ENCODE measurements around the gene ABLIM1. TPM values are rescaled to one million over a fixed set of nuclear protein-coding genes. Genes with fewer than 3 reads are reported as not detected.

ABLIM1 gene
- total RNA-seq, 1 donor from 2014 or later, result 87.7 TPM

DNA sequence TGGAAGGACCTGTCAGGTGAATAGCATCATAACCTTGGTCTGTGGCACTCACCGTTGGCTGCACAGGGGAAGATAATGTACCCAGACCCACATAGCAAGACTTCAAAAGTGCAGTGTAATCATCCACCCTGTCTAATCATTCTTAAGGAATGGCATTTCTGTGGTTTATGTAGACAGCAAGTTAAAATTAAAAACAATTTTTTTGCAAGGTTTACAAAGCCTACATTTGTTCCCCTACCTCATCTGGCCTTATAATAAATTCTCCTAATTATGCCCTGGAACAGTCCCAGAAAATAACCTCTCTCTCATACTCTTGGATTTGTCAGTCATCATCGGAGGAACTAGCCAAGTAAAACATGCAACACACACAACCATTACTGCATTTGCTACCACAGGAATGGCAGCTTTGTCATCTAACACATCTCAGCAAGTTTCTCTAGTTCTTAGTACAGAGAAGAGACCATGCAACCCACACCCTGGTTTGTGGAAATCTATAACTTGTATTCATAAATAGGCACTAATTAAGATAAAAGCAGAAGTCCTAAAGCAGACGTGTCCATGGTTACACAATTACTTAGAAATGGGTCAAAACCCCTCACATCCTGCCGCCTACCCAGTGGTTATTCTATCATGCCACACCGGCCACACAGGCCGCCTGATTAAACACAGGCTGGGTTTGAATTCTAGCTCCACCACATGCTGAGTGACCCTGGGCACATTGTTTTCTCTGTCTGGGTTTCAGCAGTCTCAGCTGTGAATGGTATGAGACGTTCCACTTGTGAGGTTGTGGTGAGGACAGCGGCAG, 19.1 kb downstream of the ABLIM1 start:
- TF ChIP-seq, protein P1, sequence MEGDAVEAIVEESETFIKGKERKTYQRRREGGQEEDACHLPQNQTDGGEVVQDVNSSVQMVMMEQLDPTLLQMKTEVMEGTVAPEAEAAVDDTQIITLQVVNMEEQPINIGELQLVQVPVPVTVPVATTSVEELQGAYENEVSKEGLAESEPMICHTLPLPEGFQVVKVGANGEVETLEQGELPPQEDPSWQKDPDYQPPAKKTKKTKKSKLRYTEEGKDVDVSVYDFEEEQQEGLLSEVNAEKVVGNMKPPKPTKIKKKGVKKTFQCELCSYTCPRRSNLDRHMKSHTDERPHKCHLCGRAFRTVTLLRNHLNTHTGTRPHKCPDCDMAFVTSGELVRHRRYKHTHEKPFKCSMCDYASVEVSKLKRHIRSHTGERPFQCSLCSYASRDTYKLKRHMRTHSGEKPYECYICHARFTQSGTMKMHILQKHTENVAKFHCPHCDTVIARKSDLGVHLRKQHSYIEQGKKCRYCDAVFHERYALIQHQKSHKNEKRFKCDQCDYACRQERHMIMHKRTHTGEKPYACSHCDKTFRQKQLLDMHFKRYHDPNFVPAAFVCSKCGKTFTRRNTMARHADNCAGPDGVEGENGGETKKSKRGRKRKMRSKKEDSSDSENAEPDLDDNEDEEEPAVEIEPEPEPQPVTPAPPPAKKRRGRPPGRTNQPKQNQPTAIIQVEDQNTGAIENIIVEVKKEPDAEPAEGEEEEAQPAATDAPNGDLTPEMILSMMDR (IDR thresholded peaks at IDR 0.05), result no peak
- DNase-seq (ENCODE audit: low spot score in 2 of 2), result no peak
- no peak overlapping the region for H3K27ac ChIP-seq
- H3K9me3 ChIP-seq, result no peaks in the 10 kb centered on the region
- intact Hi-C loops (cut with DNase I), result loop anchor here (5.0 to 10.0 kb wide), 3 partner anchors 128 to 1164 kb away; partner anchors contain the start of gene TRUB1
- H3K4me3 ChIP-seq, result no peak overlapping the region
- H3K27me3 ChIP-seq, result no peaks in the 10 kb centered on the region
- peaks cover 0 to 9% of the 10 kb centered on the region in 2 donors for H3K4me1 ChIP-seq
- no peaks in the 10 kb centered on the region for H3K36me3 ChIP-seq

DNA sequence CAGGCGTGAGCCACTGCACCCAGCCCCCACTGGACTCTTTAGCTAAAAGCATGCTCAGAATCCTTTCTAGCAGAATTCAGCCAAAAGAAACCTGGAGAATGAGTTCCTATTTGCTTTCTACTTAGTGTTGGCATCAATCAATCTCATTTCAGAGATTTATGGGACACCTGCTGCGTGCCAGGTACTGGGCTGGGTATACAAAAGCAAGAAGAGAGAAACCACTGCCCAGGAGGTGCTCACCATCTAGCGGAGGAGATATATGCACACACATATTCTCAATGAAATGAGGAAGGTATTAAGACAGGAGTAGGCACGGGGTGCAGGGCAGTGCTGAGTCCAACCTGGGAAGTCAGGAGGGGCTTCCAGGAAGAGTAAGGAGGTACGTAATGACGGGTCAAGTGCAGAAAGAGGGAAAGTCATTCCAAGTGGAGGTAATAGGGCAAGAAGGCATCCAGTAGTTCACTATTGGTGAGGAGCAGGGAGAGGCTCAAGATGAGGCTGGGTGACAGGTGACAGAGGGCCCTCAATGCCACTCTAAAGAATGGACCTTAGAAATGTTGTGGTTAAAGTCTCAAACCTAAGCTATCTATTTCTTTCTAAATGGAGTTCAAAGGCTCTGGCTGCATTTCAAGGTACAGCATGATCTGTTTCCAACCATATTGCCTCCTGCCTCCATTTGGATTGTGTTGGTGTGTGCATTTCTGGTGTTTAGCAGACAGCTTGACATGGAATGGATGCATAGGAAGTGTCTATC, 22.1 kb downstream of the ABLIM1 start:
- DNase-seq (ENCODE audit: low spot score in 2 of 2), result no peak
- TF ChIP-seq, protein P1 (IDR thresholded peaks at IDR 0.05), result no peak
- Histone ChIP-seq H3K9me3 (no peaks in the 10 kb centered on the region), H3K27me3 (no peaks in the 10 kb centered on the region), H3K36me3 (no peaks in the 10 kb centered on the region), H3K4me3 (no peak overlapping the region), H3K27ac (no peak overlapping the region), H3K4me1 (peaks cover 3 to 29% of the 10 kb centered on the region in 2 donors)
- intact Hi-C loops (cut with DNase I), result loop anchor here (5.0 to 10.0 kb wide), 3 partner anchors 131 to 1161 kb away; partner anchors contain the start of gene TRUB1

DNA sequence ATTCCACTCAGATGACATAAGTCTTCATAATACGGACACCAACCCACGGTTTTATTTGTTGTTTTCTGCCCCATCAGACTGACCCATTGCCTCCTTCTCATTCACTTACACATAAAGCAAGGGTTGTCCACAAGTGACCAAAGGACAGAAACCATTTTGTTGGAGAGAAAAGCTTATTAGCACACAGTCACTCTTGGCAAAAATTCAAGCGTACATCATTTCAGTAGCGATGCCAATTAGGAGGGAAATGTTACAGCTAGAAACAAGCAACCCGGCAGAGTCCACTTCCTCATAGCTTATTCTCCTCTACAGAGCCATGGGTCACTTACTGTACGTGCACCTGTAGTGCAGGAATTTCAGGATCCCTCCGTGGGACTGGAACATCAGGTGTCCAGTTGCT, 23.0 kb downstream of the ABLIM1 start:
- DNase-seq (ENCODE audit: low spot score in 2 of 2), result no peak
- H3K9me3 ChIP-seq, result no peaks in the 10 kb centered on the region
- intact Hi-C loops (cut with DNase I), result loop anchor here (5.0 to 10.0 kb wide), 3 partner anchors 132 to 1160 kb away; partner anchors contain the start of gene TRUB1
- H3K4me1 ChIP-seq, result peaks cover 3 to 33% of the 10 kb centered on the region in 2 donors
- no peaks in the 10 kb centered on the region for H3K27me3 ChIP-seq
- H3K4me3 ChIP-seq, result peak overlapping the region in 1 of 2 donors; percentile 2
- TF ChIP-seq, protein P1 (IDR thresholded peaks at IDR 0.05), result no peak
- no peaks in the 10 kb centered on the region for H3K36me3 ChIP-seq
- peak overlapping the region; percentile 60 to 76 for H3K27ac ChIP-seq

- no peaks in the 10 kb centered on the region for H3K27me3 ChIP-seq
- H3K4me1 ChIP-seq, result peaks cover 3 to 33% of the 10 kb centered on the region in 2 donors
- H3K36me3 ChIP-seq, result no peaks in the 10 kb centered on the region
- TF ChIP-seq, protein P1 (IDR thresholded peaks at IDR 0.05), result no peak
- intact Hi-C loops (cut with DNase I), result loop anchor here (5.0 to 10.0 kb wide), 5 partner anchors 57 to 1160 kb away; partner anchors contain the start of genes FHIP2A and TRUB1
- peak; percentile 28 to 94 for DNase-seq (ENCODE audit: low spot score in 2 of 2)
- no peak overlapping the region for H3K4me3 ChIP-seq
- H3K27ac ChIP-seq, result peak overlapping the region; percentile 60 to 76
- no peaks in the 10 kb centered on the region for H3K9me3 ChIP-seq
Observed at GRCh38 chr10:114634609-114634979, 23.5 kb downstream of the ABLIM1 start.

DNA sequence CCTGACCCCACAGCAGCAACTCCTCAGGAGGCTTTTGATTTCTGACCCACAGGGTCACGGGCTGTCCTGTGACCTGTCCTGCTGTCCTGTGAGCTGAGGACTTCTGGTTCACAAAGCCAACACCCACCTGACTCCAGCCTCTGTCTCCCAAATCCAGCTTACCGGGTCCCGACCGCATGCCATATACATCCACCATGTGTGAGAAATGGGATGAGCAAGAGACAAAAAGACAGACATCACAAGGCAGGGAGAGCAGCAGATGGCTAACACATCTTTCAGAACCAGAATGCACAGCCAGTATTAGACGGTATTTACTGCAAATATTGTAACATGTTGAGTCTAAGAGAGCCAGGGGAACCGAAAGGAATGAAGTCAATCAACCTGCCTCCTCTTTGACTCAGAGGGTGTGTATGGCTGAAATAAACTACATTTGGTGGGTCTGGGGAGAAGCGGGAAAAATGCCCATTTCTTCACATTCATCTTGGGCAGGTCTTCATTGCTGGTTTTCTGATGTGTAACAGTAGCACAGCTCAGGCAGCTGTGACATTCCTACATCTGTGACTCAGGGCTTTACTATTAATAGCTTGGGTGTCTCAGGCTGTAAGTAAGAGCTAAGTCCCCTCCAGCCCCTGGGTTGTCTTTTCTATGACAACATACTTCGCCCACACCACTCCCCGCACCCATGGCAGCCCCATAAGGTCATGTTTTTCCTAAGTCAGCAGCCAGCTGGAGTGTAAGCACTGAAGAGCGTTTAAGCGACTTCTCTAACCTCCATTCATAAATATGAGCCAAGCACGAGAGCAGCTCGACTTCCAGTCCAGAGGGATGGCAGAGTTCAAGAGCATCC, 25.0 kb downstream of the ABLIM1 start:
- H3K36me3 ChIP-seq, result no peaks in the 10 kb centered on the region
- H3K27ac ChIP-seq, result peak overlapping the region; percentile 60 to 70
- TF ChIP-seq, protein P1 (IDR thresholded peaks at IDR 0.05), result no peak
- no peaks in the 10 kb centered on the region for H3K27me3 ChIP-seq
- intact Hi-C loops (cut with DNase I), result loop anchor here (2.0 to 10.0 kb wide), 7 partner anchors 50 to 1158 kb away; partner anchors contain the start of genes ATRNL1, FHIP2A and TRUB1
- H3K4me1 ChIP-seq, result peaks cover 3 to 33% of the 10 kb centered on the region in 2 donors
- peak; percentile 17 to 86 for DNase-seq (ENCODE audit: low spot score in 2 of 2)
- peak overlapping the region; percentile 69 to 77 for H3K4me3 ChIP-seq
- H3K9me3 ChIP-seq, result no peaks in the 10 kb centered on the region

All from ascending aorta (tissue), 2 donors.